Measurements from ENCODE around the gene PSMB10. TPM values are rescaled to one million over a fixed set of nuclear protein-coding genes. Genes with fewer than 3 reads are reported as not detected.
"Not testable (repeated sequence)": the region's sequence is repeated elsewhere in the genome, so short reads cannot be mapped to it uniquely, and the experiment has no call there.

PSMB10 gene
- total RNA-seq, 1 experiment from 2014 or later: 41.0 TPM

- POLR2A ChIA-PET: interaction anchor here (1.3 kb wide), 1 partner anchor 10 kb away, joined by 3 read pairs; no protein-coding TSS in a partner anchor
- H2AFZ ChIP-seq (ENCODE audit: low read depth, low read length, poor library complexity, severe bottlenecking); H3K9me2 ChIP-seq (ENCODE audit: insufficient read depth); DNase-seq (ENCODE audit: low read depth, low spot score); H3K9ac ChIP-seq (ENCODE audit: low read length); intact Hi-C loops (cut with micrococcal nuclease); H3K27me3 ChIP-seq (ENCODE audit: insufficient read depth, low read length); ATAC-seq; BruUV-seq (replicated peaks); H3K4me1 ChIP-seq (ENCODE audit: control insufficient read depth in 1 of 2, insufficient read depth in 2 of 2, low read length in 2 of 2); H3K27ac ChIP-seq (ENCODE audit: low read depth, low read length); RAD21 ChIA-PET (ENCODE audit: low non-redundant PET in 1 of 2, low total read pairs in 2 of 2, uncharacterized antibody in 2 of 2, unreplicated experiment in 2 of 2); H4K20me1 ChIP-seq (ENCODE audit: insufficient read depth); H3K4me2 ChIP-seq (ENCODE audit: low read length); H3K9me3 ChIP-seq (ENCODE audit: control insufficient read depth in 1 of 2, insufficient read depth in 1 of 2, low read depth in 1 of 2, low read length in 2 of 2); H3K4me3 ChIP-seq (replicated peaks in 1 of 2; ENCODE audit: low read depth in 1 of 2, low read length in 2 of 2); H3K79me2 ChIP-seq (ENCODE audit: insufficient read depth, low read length); H3K36me3 ChIP-seq (ENCODE audit: control insufficient read depth in 1 of 2, insufficient read depth in 2 of 2, low read length in 2 of 2): not testable (repeated sequence)
- CTCF ChIA-PET: interaction anchor here (1.1 kb wide), 1 partner anchor 69 kb away, joined by 3 read pairs; no protein-coding TSS in a partner anchor
Measured at GRCh38 chr16:67972285-67972684, 35.6 kb upstream of the PSMB10 start.

GRCh38 chr16:67971111-67971510, 34.5 kb upstream of the PSMB10 start:
- H3K4me2 ChIP-seq (ENCODE audit: low read length): no peak overlapping the region
- intact Hi-C loops (cut with micrococcal nuclease): no loop called here
- H3K9ac ChIP-seq (ENCODE audit: low read length): no peak overlapping the region
- DNase-seq (ENCODE audit: low read depth, low spot score): no peak
- peaks cover 22% of the 10 kb centered on the region for H3K79me2 ChIP-seq (ENCODE audit: insufficient read depth, low read length)
- H3K36me3 ChIP-seq (ENCODE audit: control insufficient read depth in 1 of 2, insufficient read depth in 2 of 2, low read length in 2 of 2): no peaks in the 10 kb centered on the region
- no TSS peak for BruUV-seq (replicated peaks)
- no peaks in the 10 kb centered on the region for H3K27me3 ChIP-seq (ENCODE audit: insufficient read depth, low read length)
- no peak for ATAC-seq
- H3K9me2 ChIP-seq (ENCODE audit: insufficient read depth): no peaks in the 10 kb centered on the region
- TF ChIP-seq SIN3A (IDR thresholded peaks at IDR 0.05; ENCODE audit: low read depth) (no peak), FOSL1 (IDR thresholded peaks at IDR 0.05; ENCODE audit: low read depth) (no peak), SRF (IDR thresholded peaks at IDR 0.05; ENCODE audit: low read depth) (no peak), POLR2A (IDR thresholded peaks at IDR 0.05; ENCODE audit: borderline replicate concordance, extremely low read depth, insufficient read depth, insufficient read length) (no peak), CBX3 (IDR thresholded peaks at IDR 0.05; ENCODE audit: low read depth) (no peak), ATF3 (IDR thresholded peaks at IDR 0.05) (no peak), JUND (IDR thresholded peaks at IDR 0.05) (no peak), TCF7L2 (IDR thresholded peaks at IDR 0.05; ENCODE audit: borderline replicate concordance, extremely low read depth, insufficient read depth, insufficient read length) (no peak)
- ChIA-PET POLR2A (no interaction called here), CTCF (no interaction called here), RAD21 (ENCODE audit: low non-redundant PET in 1 of 2, low total read pairs in 2 of 2, uncharacterized antibody in 2 of 2, unreplicated experiment in 2 of 2) (no interaction called here)
- no peaks in the 10 kb centered on the region for H3K9me3 ChIP-seq (ENCODE audit: control insufficient read depth in 1 of 2, insufficient read depth in 1 of 2, low read depth in 1 of 2, low read length in 2 of 2)
- no peaks in the 10 kb centered on the region for H4K20me1 ChIP-seq (ENCODE audit: insufficient read depth)
- H2AFZ ChIP-seq (ENCODE audit: low read depth, low read length, poor library complexity, severe bottlenecking): no peak overlapping the region
- H3K4me3 ChIP-seq (replicated peaks in 1 of 2; ENCODE audit: low read depth in 1 of 2, low read length in 2 of 2): no peak overlapping the region
- H3K27ac ChIP-seq (ENCODE audit: low read depth, low read length): no peak overlapping the region
- peaks cover 15 to 21% of the 10 kb centered on the region in 2 experiments for H3K4me1 ChIP-seq (ENCODE audit: control insufficient read depth in 1 of 2, insufficient read depth in 2 of 2, low read length in 2 of 2)

Data from HCT116 (cell line).